ENCODE results near the gene SLC22A15.

GRCh38 chr1:116076831-116077230 is 100.5 kb downstream of the SLC22A15 start:
- TF ChIP-seq EZH2 (IDR thresholded peaks at IDR 0.05; ENCODE audit: insufficient read depth, poor library complexity, severe bottlenecking) (no peak), EZH2phosphoT487 (IDR thresholded peaks at IDR 0.05; ENCODE audit: insufficient read depth, low read depth) (no peak)

All from GM23248 (cell line).